GM18507 (cell line): ENCODE data around the gene ILF3.
A peak's percentile ranks its signal among the peaks of the same experiment; 100 is the strongest.

Source experiments
- DNase-seq: peaks from one replicate; pipeline ENCODE4 v3.0.0; 2011; ENCODE audit warnings: low read depth; ENCODE audit not compliant: insufficient read length; ENCODE audit errors: extremely low spot score
- FAIRE-seq: peaks from 2 replicates; lab custom pipeline; 2011; peaks lifted over from hg19 to GRCh38; lab: Jason Lieb, UNC

The ILF3 gene

DNA sequence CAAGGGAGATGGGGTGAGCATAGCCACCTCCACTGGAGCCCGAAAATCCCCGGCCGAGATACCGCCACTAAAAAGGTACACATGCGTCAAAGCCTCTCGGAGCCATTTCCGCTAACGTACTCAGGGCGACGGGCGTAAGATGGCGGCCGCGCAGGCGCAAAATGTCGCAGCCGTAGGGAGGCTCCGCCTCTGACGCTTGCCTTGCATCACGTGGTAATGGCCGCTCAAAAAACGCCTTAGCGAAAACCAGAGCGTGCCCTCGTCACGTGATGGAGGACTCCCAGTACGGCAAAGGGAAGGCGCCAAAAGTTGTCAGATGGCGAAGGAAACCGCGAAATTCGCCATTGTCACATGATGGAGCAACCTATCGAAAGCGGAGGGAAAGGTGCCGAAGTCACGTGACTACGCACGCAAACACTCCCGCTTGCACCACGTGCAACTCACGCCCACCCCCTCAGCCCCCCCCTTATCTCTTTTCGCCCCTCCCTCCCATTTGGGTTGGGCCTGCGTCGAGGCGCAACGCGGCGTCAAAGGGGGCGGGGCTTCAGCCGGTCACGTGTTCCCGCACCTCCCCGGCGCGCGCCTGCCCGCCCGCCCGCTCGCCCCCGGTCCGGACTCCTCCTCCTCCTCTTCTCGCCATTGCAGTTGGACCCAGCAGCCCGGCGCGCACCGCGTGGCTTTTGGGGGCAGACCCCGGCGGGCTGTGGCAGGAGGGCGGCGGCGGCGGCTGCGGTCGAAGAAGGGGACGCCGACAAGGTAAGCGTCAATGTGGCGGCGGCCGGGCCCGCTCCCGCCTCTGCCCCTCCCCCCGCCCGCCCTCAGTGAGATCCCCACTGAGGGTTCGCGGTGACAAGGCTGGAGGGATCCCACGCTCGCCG, at the start of gene ILF3:
Gene ILF3, plus strand, starts transcription at position 615 of the 878 bp plus-strand sequence. CDS start 16,260 bp downstream, outside the sequence.
- FAIRE-seq (peak; percentile 100), DNase-seq (peak; percentile 92)

DNA sequence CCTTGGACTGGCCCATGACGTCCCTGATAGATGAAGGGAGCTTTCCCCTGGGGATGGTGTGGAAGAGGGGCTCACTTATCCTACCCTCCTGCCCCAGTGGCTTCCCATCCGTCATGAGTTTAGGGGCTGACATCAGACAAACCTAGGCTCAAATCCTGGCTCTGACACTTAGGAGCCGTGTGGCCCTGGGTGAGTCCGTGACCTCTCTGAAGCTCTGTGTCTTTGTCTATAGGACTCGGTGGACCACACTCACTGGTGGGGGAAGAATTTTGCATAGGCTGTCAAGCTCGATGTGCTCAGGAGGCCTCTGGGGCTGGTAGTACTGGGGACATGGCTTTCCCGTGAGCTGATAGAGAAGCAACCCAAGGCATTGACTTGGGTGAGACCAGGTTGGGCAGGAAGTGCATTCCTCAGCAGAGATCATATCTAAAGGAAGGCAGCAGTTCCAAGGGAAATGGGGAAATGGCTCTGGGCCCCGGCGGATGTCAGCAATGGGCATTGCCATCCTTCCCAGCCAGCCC, 49.6 kb upstream of the ILF3 start:
- DNase-seq = no peak
- no peak for FAIRE-seq

DNA sequence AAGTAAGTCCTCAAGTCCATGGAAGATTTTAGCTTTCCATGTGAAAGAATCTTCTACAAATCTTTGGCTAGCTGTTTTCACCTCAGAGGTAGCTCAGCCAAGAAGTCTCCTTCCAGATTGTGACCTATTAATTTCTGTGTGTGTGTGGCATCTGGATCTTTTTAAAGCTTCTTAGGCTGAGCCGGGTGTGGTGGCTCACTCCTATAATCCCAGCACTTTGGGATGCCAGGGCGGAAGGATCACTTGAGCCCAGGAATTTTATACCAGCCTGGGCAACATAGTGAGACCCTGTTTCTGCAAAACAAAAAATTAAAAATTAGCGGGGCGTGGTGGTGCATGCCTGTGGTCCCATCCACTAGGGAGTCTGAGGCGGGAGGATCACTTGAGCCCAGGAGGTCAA, 42.2 kb upstream of the ILF3 start:
- no peak for FAIRE-seq

DNA sequence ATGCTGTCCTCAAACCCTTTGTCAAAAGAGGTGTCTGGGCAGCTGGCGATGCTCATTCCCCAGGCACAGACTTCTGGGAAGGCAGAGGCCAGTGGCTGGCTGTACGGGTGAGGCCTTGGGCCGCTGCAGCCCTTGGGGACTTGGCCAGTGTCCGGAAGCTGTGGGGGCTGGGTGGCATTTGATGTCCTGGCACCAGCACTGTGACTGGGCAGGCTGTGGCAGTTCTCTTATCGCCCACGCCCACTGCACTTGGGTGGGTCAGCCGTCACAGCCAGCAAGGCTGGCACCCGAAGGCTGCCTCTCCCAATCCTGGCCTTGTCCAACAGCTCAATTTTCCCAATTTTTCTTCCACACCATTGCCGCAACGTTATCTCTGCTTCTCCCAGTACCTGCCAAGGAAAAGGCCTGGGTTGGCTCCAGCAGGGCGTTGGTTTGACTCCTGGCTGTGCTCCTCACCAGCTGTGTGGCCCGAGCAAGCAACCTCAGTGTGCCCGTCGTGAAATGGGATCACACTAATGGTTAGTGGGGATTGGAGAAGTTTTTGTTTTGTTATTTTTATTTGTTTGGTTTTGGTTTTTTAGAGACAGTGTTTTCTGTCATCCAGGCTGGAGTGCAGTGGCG, 41.5 kb upstream of the ILF3 start:
- FAIRE-seq = no peak
- DNase-seq = no peak

More for the DNA sequence above, 42.2 kb upstream of the ILF3 start:
- no peak for DNase-seq

- no peak for DNase-seq
- no peak for FAIRE-seq
These were observed 38.6 kb upstream of the ILF3 start for GRCh38 chr19:10615429-10616023.

DNA sequence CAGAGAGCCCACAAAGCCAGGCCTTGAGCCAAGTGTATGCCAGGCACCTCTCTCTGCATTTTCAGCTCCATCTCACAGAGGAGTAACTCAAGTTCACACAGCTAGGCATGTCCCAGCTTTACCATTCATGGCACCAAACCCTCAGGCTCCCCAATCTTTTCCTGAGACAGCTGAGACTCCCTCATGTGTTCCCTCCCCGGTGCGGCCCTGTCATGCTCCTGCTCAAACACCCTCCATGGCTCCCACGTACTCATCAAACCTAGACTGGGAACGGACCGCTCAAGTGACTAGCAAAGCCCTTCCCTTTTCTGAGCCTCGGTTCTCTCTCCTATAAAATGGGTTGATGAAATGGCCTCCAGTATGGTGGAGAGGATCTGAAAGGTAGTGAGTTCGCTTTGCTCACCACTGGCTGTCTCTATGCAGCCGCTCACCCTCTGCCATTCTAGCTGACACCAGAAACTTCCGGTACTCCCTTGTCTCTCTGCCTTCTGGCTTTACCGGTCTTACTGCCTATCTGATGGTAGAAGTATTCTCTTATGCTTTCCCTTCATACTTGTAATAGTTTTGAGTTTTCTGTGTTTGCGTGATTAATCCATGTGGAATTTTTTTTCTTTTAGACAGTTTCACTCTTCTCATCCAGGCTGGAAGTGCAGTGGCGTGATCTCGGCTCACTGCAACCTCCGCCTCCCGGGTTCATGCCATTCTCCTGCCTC, 36.6 kb upstream of the ILF3 start:
- FAIRE-seq (no peak), DNase-seq (no peak)

DNA sequence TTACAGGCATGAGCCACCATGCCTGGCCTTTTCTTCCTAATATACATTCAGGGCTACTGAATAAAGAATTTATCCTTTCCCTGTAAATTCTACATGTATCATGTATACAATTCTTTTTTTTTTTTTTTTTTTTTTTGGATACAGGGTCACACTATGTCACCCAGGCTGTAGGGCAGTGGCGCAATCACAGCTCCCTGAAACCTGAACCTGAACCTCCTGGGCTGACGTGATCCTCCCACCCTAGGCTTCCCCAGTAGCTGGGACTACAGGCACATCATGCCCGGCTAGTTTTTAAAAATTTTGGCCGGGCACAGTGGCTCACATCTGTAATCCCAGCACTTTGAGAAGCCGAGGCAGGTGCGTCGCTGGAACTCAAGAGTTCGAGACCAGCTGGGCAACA, 35.3 kb upstream of the ILF3 start:
- no peak for DNase-seq
- FAIRE-seq = no peak

DNA sequence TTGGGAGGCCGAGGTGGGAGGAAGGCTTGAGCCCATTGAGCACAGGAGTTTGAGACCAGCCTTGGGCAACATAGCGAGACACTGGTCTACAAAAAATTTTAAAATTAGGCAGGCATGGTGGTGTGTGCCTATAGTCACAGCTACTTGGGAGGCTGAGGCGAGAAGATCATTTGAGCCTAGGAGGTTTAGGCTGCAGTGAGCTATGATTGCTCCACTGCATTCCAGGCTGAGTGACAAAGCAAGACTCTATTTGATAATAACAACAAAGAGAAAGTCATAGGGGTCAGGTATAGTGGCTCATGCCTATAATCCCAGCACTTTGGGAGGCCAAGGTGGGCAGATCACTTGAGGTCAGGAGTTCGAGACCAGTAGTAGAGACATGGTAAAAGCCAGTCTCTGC, 33.4 kb upstream of the ILF3 start:
- DNase-seq (no peak), FAIRE-seq (no peak)

- no peak for FAIRE-seq
- DNase-seq = no peak
These were observed 32.2 kb upstream of the ILF3 start for GRCh38 chr19:10621966-10622365.

DNA sequence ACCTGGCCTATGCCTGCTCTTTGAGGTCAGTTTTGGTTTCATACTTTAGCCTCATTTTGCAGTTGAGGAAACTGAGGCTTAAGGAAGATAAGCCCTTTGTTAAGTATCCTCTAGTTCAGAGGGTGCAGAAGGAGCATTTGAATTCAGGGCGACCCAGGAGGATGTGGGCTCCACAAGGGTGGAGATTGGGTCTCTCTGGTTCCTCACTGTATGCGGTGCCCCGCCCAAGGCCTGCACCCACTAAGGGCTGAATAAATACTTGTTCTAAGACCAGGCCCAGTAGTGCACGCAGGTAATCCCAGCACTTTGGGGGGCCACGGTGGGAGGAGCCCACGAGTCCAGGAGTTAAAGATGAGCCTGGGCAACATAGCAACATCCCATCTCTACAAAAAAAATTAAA, 29.6 kb upstream of the ILF3 start:
- FAIRE-seq (no peak), DNase-seq (no peak)

DNA sequence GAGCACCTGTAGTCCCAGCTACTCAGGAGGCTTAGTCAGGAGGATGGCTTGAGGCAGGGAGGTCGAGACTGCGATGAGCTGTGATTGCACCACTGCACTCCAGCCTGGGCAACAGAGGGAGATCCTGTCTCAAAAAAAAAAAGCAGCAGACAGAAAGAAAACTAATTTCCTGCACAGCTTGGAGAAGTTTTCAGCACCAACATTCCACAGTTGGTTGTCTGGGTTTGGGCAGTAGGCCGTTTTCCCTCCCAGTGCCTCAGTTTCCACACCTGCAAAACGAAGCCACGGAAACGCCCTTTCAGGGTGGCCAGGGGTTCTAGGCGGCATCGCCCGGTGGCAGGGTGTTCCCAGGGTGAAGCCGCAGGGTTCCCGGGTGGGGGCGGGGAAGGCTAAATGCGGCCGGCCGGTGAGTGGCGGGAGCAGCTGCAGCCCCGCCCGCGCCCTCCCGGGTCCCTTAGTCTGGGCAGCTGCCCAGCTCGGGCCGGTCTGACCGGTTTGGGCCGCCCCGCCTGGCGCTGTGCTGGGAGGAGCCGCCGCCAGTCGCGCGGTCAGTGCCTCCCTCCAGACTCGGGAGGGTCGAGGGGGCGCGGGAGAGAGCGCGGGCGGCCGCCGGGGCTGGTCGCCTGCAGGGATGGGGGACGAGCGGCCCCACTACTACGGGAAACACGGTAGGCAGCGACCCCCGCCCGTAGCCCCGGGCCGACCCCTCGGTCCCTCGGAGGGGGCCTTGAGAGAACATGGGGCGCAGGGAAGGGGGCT, 29.0 kb upstream of the ILF3 start, which contains the start of gene SLC44A2:
Gene SLC44A2, plus strand, starts transcription at position 551 of the 759 bp plus-strand sequence. Its CDS starts 81 bp downstream, at position 632.
- no peak for DNase-seq
- no peak for FAIRE-seq

GRCh38 chr19:10625762-10626138, 28.4 kb upstream of the ILF3 start:
- DNase-seq = no peak
- no peak for FAIRE-seq

DNA sequence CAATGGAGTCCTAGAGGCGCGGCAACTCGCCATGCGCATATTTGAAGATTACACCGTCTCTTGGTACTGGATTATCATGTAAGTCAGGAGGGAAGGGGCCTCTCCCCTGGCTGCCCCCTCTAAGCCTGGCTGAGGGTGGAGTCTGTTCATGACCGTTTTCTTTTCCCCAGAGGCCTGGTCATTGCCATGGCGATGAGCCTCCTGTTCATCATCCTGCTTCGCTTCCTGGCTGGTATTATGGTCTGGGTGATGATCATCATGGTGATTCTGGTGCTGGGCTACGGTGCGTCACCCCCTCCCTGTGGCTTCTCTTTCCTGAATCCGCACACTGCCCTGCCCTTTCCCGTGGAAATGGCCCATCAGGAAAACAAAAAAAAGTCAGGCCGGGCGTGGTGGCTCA, 22.3 kb upstream of the ILF3 start:
- FAIRE-seq (no peak), DNase-seq (no peak)

DNA sequence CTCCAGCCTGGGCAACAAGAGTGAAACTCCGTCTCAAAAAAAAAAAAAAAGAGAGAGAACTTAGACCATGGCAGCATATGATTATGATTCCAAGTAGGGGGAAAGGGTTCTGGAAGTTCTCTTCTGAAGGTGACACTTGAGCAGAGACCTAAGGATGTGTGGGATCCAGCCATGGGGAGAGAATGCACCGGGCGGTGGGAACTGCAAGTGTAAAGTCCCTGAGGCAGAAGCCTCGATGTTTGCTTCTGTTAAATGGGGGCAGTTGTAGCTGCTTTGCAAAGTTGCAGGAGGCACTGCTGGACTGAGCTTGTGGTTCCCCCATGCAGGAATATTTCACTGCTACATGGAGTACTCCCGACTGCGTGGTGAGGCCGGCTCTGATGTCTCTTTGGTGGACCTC, 19.7 kb upstream of the ILF3 start:
- no peak for DNase-seq
- no peak for FAIRE-seq

DNA sequence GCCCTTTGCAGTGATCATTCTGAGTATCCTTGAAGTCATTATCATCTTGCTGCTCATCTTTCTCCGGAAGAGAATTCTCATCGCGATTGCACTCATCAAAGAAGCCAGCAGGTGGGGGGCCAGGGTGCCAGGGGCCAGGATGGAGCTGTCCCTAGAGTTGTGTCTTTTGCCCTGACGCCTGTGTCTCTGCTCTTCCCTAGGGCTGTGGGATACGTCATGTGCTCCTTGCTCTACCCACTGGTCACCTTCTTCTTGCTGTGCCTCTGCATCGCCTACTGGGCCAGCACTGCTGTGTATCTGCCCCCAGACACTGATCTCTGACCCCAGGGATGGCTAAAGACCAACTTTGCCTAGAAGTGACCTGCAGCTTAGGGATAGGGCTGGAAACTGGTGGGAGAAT, 19.2 kb upstream of the ILF3 start:
- no peak for FAIRE-seq
- DNase-seq = no peak

DNA sequence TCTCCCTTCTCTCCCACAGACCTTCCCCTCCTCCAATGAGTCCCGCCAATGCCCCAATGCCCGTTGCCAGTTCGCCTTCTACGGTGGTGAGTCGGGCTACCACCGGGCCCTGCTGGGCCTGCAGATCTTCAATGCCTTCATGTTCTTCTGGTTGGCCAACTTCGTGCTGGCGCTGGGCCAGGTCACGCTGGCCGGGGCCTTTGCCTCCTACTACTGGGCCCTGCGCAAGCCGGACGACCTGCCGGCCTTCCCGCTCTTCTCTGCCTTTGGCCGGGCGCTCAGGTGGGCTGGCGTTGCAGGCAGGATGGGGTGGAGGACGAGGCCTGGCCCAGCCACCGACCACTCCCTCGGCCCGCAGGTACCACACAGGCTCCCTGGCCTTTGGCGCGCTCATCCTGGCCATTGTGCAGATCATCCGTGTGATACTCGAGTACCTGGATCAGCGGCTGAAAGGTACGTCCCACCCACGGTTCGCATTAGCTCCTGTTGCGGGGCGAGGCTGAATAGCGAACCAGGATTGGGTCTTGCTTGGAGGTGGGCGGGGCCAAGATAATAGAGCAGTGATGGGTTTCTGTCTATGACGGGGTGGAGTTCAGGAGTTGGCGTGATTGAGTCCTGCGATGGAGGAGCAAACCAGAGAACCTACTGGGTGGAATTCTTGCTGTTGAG, 17.7 kb upstream of the ILF3 start:
- FAIRE-seq = no peak
- DNase-seq = no peak

- FAIRE-seq (no peak), DNase-seq (no peak)
These were observed 16.3 kb upstream of the ILF3 start for GRCh38 chr19:10637894-10638293.

DNA sequence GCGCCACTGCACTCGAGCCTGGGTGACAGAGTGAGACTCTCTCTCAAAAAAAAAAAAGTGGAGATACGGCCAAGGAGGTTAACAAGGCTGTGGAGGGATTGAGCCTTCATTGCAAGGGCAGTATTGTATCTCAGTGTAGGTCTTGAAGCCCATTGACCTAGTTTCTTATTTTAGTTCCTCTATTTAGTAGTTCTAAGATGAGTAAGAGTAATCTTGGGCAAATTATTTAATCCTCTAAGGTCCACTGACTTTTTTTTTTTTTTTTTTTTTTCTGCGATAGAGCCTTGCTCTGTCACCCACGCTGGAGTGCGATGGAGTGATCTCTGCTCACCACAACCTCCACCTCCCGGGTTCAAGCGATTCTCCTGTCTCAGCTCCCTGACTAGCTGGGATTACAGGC, 14.3 kb upstream of the ILF3 start:
- FAIRE-seq (peak; percentile 67), DNase-seq (peak; percentile 45)

- DNase-seq (no peak), FAIRE-seq (no peak)
These were observed 13.8 kb upstream of the ILF3 start for GRCh38 chr19:10640361-10640760.
